Hematopoietic multipotent progenitor cell treated with erythropoietin and hydrocortisone succinate and interleukin-3 and kit ligand, for 15 days (in vitro differentiated cells): ENCODE data around the gene ZNF232.
"Not testable (repeated sequence)": the region's sequence is repeated elsewhere in the genome, so short reads cannot be mapped to it uniquely, and the experiment has no call there.

Experiments used
- DNase-seq: peaks from one replicate; pipeline ENCODE4 v3.0.0-alpha.2; 2015; ENCODE audit warnings: low spot score

ZNF232 gene

DNA sequence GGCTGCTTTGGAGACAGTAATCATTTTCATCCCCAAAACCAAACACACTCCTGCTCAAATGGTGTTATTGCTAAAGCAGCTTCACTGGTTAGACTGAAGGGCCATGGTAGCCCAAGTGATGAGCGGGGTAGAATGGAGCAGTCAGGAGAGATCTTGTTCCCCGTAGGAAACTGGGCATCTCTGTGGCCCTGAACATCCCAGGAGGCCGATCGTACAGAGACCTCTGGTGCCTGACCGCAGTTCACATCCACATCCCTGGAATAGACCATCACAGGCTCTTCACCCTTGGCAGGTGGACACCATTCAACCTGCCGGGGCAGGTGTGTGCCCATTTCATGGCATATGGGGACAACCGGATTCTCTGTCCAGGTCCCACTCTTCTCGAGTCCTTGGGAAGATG lies 18.1 kb upstream of the ZNF232 start:
- DNase-seq: not testable (repeated sequence)

DNA sequence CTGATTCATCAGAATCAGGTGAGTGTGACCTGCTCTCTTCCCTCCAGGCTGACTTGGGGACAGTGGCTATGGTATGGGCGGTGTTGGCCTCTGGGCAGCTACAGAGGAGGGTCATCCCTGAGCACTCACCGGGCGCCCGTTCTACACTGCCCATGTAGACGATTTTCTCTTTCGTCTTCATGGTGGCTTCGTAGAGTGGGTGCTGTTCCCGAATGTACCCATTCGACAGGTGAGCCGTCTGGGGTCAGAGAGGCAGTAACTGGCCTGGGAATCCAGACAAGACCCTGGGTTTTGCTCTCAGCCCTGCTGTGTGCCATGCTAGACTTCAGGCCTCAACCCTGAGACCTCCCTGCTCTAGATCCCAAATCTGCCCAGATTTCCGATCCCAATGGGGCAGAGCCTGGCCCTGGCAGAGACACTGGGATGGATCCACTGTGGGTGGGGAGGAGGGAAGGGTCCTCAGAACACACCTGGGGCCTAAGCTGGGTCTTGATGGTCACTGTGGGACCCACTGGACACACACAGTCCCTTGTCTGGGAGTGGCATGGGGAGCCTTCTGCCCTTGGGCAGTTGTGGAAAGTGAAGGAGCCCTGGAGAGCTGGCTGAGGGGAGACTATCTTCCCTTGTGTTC lies 17.3 kb upstream of the ZNF232 start:
- DNase-seq: no peak

DNA sequence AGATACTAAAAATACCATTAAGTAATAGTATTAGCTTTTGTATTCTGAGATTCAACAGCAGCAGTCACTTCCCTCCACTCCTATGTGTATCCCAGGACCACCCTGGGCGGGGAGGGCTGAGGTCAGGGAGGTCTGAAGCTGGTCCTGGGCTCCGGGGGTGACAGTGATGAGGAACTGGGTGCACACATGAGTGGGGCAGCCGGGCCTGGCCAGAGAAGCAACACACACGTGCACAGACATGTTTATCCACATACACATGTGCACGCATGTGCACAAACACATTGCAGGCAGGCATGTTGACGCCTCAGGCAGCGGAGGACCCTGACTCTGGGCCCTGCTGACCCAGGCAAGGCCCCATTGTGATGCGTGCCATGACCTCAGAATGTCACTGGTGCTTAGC lies 16.7 kb upstream of the ZNF232 start:
- not testable (repeated sequence) for DNase-seq

DNA sequence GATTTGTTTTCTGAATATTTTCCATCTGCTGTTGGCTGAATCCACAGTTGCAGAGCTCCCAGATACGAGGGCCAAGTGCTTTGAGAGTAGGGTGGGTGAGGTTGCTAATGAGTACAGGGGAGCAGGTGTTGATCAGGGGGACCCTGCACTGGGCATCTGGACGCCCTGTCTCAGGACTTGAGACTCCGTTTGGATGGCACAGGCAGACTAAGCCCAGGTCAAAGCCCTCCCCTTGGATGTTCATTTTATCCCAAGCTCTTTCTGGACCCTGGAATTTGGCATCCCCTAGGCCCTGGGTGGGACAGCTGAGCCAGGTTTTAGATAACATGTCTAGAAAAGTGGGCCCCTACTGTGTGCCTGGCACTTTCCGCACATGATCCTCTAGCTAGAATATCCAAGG lies 16.2 kb upstream of the ZNF232 start:
- no peak for DNase-seq

DNA sequence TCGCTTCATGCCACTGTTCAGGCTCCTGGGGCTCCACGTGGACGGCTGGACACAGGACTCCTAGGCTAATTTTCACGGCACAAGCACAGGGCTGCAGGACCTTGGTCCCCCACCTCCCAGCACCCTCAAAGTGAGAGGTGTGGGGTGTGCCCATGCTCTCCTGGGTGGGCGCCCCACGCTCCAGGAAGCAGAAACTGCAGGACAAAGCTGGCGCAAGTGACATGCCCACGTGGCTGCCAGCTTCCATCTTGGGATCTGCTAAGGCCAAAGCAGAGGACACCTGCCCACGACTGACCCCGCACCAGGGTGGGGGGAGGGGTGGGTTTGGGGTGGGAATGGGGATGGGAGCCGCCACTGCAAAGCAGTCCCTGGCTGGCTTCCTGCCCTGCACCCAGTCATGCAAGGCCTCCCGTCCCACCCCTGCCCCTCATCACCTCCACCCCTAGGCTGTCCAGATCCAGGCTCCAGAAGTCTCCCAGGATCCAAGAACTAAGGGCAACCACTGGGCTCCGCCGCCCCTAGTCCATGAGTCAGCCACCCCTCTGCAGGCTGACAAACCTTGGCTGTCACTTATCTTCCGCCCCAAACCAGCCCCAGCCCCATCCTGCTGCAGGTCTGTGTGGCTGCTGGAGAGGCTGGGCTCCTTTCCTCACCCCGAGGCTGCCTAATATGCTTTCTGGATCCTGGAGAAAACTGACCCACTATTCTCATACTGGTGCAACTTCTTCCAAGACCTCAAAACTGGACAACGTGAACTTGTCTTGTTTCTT lies 15.2 kb upstream of the ZNF232 start:
- DNase-seq: no peak

DNA sequence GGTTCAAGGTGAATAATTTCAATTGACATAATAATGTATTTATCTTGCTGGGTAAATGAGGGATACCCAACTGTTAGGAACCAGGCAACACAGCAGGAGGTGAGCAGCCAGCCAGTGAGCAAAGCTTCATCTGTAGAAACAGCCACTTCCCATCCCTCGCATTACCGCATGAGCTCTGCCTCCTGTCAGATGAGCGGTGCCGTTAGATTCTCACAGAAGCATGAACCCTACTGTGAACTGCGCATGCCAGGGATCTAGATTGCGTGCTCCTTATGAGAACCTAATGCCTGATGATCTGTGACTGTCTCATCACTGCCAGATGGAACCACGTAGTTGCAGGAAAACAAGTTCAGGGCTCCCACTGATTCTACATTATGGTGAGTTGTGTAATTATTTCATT lies 13.2 kb upstream of the ZNF232 start:
- not testable (repeated sequence) for DNase-seq

DNA sequence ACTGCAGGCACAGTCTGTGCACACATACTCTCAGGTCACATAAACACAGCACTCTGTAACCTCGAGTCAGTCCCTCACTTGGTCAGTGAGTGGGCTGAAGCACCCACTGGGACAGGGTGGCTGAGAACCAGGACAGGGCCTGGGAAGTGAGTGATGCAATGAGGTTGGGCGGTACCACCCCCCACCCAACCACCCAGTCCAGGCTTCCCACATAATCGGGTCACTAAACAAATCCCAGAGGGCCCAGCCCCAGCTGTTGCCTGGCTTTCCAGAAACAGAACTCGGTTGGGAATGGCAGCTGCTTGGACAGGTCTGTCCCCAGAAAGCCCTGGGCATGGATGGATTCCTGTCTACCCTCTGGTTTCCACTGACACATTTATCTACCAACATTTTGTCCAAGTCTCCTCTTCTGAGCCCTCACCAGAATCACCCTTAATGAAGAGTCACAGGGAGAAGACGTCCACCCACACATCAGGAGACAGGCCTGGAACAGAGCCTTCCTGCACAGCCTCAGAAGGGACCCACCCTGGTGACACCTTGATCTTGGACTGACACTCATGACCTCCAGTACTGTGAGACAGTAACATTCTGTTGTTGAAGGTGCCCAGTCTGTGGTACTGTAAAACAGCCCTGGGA lies 12.6 kb upstream of the ZNF232 start:
- DNase-seq: not testable (repeated sequence)

DNA sequence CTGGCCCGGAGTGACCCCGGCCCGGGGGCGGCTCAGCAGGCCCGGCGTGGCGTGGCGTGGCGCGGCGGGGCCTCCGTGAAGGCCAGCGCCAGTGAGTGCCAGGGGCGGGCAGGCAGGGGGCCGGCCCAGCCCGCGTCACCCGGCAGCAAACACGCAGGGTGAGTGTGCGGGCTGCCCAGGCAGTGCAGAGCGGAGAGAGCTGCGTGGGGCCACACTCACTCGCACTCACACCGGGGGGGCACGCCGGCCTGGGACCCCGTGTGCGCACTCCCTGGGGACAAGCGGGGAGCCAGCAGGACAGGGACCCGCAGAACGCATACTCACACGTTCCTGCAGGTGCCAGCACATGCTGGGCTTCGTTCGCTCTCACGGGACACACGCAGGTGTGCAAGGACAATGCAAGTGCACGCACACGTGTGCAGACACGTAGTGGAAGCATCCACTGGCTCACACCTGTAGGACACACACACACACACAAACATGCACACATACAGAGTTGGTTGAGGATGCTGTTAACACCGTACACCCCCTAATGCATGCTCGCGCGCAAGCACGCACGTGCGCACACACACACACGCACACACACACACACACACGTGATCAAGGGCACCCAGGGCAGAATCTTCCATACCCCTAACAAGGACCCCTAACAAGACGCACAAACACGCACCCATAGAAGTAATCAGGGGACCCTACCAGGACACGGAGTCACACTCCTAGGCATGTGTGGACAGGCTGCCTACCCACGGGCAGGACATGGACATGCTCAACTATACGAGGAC lies 11.9 kb upstream of the ZNF232 start:
- DNase-seq: no peak

DNA sequence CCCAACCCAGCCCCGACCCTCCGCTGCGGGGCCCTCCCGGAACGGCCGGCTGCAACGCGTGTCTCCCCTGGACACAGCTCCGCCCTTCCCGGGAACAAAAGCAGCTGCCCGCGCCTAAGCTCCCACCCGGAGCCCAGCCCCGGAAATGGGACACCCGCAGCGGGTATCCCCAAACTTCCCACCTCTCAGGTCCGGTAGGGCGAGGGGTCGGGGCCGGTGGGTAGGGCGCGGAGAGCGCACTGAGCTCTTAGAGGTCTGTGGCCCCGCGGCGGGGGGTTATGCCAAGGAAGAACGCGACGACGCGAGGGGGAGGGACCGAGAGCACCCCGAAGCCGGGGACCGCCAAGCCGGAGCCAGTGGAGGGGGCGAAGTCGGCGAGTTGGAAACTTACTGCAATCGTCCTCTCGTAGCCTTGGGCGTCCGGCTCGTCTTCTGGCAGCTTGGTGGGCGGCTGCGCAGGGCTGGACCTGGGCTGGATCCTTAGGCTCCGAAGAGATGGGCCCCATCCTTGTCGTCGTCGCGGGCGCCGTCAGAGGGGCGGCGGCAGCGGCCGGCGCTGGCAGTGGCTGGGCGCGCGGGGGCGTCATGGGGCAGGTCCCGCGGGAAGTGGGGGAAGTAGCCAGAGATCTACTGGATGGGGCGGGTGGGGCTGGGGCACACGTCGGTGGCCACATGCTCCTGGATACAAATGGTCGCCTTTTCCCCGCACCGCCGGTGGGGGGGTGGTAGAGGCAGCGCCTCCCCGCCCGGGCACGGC lies 11.1 kb upstream of the ZNF232 start:
- no peak for DNase-seq

DNA sequence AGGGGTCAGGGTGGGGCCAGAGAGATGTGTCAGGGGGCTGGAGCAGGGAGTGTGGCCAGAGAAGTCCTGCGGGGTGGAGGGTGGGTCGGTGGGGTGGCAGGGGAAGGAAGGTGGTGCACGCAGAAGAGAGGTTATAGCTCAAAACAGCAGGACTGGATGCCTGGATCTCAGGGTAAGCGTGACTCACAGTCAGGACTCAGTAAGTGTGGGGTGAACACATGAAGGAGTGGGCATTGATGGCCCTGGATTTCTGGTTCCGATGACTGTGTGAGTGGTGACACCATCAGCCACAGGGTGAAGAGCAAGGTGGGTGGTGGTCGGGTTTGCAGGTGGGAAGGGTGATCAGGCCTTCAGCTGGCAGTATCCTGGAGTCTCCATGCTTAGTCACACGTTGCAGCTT lies 10.4 kb upstream of the ZNF232 start:
- not testable (repeated sequence) for DNase-seq

DNA sequence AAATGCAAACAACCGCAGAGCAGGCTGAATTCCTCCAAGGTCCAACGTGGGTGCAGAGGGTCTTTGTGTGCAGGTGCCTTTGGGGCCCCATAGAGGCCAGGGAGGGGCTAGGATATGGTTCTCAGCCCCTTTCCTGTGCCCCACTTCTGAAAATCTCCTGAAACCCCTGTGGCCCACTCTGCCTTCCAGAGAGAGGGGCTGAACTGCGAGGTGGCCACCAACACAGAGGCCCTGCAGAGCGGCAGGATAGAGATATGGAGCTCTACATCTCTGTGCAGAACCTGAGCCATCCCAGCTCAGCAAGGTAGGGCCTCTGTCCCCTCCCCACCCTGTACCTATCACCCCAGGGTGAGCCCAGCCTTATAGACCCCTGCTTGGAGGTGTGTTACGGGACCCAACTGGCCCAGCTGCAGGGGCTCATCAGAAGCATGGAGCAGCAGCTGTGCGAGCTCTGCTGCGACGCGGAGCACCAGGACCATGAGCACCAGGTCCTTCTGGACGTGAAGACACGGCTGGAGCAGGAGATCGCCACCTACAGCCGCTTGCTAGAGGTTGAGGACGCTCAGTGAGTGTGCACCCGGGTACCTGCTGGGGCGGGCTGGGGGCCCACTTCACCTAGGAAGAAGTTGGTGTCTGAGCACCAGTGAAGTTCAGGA lies 9.6 kb upstream of the ZNF232 start:
- DNase-seq: no peak

DNA sequence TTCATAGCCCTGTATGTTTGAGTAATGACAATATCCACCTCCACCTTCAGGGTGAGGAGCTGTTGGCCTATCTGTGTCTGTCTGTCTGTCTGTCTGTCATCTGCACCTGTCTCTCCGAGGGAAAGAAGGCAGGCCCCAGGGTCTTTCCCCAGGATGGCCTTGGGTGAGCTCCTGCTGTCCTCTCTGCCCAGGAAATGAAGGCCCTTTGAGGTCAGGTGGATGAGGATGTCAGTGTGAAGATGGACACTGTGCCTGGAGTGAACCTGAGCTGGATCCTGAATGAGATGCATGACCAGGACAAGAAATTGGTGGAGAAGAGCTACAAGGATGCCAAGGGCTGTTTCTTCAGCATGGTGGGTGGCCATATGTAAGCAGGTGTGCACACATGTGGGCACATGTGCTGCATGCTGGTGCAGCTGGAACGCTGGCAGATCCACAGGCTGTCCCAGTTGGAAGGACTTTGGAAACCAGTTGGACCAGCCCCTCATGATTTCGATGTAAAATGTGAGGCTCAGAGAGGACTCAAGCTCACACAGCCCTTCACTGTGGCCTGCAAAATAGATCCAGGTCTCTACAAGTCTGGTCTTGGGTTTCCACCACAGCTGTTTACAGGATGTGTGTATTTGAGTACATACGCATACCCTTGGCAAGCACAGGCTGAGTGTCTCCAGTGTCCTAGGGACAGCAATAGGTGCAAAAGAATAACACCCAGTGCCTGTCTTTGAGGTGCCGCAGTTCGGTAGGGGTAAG lies 8.9 kb upstream of the ZNF232 start:
- not testable (repeated sequence) for DNase-seq

DNA sequence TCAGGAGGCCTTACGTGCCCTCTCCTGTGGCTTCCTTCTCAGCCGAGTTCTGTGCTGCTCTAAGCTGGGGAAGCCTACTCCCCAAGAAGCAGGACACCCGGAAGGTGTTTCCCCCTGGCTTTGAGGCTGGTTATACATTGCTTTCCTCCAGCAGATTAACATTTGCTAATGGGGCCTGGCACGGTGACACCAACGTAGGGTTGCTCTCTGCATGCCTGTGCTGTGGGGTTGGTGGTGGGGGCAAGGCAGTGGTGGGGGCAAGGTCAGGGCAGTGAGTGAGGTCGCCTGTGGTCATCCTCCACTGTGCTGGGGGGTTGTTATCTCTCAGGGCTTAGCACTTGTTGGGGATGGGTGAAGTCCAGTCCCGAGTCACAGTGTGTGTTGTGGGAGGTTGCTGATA lies 8.4 kb upstream of the ZNF232 start:
- DNase-seq: no peak

DNA sequence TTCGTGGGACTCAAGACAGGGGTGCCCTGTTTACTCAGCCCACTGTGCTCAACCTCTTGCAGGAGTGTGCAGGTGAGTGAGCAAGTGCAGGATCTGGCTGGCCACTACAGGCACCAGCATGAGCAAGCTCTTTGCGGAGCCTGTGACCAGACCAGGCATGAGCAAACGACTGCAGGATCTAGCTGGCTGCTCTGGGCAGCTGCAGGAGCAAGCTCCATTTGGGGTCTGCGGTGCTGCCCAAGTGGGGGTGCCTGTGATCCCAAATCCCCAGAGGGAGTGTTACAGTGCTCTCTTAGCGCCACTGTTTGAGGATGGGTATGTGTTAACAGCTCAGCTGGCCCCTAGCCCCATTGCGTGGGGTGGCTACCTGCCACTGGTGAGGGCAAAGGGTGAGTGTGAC lies 6.5 kb upstream of the ZNF232 start:
- no peak for DNase-seq

DNA sequence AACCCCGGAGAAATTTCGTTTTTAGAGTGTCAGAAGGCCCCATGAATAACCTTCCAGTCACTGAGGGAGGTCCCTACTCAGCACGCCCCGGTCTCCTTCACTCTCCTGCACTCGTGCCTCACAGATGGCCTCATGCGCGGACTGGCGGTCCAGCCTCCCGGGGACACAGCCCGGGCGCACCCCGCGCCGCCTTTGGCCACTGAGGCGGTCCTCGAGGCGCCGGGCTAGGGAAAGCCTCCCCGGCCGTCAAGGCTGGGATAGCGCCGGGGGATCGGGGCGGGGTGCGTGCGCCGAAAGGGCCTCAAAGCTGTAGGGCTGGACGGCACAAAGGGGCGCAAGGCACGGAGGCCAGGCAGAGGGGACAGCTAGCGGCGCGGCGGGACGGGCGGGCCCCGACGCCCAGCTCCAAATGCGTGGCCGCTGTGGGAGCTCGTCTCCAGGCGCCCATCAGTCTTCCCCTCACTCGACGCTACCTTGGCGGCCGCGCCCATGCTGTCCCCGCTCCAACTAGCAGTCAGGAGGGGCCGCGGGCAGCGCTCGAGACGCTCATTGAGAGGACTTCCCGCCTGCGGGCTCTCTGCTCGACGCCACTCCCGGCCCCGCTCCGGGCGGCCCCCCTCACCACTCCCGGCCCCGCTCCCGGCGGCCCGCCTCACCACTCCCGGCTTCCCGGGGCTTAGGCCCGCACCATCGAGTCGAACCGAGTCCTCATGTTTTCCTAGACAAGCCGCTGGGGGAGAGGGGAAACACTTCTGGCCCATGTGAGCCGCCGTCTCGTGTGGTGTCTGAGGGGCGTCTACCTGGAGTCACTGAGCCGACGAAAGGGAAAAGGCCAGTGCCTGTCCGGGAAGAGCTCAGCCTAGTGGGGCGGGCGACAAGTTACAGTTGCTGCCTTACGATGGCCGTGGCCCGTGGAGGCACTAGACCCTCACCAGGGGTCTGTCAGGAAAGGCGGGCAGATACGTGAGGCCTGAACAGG lies 4.3 kb upstream of the ZNF232 start, which contains the start of gene USP6:
USP6 (plus strand) TSS at position 360 of the 979 bp plus-strand sequence. CDS start 14,336 bp downstream, outside the sequence.
- DNase-seq: no peak

DNA sequence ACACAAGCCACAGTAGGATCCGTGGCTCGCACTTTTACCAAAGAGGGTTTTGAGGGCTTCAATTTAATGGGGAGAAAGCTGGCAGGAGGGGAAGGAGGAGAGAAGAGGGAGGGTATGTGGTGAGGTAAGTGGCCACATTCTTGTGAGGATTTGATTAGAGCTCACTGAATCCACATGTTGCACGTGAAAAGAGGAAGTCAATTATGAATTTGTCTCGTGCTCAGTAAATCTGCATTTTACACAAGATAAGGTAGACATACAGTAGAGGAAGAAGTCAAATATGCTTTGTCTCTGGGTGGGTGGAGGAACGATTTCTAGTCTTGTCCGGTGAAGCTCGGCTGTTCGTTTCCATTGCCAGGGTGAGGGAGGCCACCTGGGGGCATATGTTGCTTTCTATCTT lies 862 bp downstream of the ZNF232 start:
- no peak for DNase-seq

DNA sequence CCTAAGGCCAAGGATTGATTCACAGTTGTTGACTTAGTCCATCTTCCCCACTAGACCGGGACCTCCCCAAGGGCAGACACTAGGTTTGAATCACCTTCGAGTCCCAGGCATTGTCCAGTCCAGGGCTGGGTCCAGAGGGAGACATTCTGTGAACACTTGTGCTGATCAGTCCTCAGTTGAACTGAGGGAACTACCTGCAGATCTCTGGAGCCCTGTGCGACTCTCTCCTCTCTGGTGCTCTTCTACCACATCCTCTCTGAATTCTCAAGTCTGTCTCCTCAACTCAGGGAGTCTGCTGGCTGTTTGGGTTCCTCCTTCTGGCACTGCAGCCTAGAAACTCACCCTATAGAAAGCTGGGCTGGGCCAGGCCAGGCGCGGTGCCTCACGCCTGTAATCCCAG lies 10.8 kb downstream of the ZNF232 start:
- DNase-seq: no peak

DNA sequence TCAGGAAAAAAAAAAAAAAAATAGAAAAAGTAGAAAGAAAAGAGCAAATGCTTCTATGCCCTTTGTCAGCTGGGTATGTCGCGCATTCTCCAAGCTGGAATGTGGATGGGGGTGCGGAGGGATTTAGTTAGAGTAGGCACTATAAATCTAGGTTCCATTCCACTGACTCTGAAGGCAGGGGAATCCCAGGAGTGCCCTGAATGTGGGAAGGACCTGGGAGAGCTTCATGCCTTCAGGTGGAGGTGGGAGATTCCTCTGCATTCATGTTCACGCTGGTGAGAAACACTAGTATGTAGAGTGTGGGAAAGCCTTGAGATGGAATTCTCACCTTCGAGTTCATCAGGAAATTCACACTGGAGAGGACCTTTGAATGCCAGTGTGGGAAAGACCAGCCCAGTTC lies 12.4 kb downstream of the ZNF232 start:
- DNase-seq: no peak
